Posterior cingulate gyrus (tissue), 11 donors: ENCODE measurements around the gene TSC22D2.

Experiments
- DNase-seq, 10 donors: peaks; one replicate each; pipeline versions ENCODE4 v3.0.0 to v3.0.0-alpha.2; 2020 to 2021; ENCODE audit warnings: mixed read lengths in 3 of 10
- intact Hi-C: fragments of 100-400 bp; cut with DNase I; formaldehyde crosslinking; loops from one replicate; pipeline ENCODE4 v1.15.1; 2023

The TSC22D2 gene

DNA sequence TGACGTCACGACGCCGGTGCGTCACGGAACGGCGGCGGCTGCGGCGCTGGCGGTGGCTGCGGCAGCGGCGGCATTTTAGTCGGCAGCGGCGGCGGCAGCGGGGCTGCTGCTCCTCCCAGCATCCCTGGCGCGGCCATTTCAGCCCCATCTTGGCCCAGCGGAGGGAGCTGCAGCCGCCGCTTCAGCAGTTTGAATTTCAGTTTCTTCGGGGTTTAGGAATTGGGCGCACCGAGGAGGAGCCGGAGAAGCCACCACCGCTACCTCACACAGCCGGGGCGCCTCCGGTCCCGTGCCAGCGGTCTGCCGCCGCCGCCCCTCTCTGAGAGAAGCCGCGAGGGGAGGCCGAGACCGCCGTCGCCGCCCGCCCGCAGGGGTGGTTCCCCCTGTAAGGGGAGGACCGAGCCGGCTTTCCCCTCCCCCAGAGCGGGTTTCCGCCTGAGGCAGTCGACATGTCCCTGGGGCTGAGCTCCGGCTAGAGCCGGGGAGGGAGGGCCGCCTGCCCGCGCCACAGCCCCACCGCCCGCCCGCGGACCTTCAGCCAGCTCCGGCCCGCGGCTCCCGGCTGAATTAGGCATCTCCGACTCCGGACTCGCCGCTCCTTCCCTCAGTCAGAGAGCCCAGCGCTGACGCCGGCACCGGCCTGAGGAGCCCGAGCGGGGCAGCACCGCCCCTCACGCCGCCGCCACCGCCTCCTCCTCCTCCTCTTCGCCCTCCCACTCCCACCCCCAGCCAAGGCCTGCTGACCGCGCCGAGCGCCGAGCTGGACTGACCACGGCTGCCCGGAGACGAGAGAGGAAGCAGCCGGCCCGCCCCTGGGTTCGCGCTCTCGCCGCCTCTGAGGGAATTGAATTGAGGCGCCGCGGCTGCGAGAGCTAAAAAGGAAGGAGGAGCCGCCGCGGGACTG, at the start of gene TSC22D2:
TSS of gene TSC22D2 (plus strand) at position 78 of the 904 bp plus-strand sequence. CDS start 1,053 bp downstream, outside the sequence.
- peak; percentile 94 to 100 (median 97) for DNase-seq
- intact Hi-C loops, result loop anchor here (5.0 kb wide), 1 partner anchor 61 kb away; no protein-coding TSS in a partner anchor

GRCh38 chr3:150359381-150359780, 48.7 kb upstream of the TSC22D2 start:
- intact Hi-C loops, result no loop called here
- no peak for DNase-seq

GRCh38 chr3:150360966-150361365, 47.1 kb upstream of the TSC22D2 start:
- no peak for DNase-seq
- intact Hi-C loops, result no loop called here

DNA sequence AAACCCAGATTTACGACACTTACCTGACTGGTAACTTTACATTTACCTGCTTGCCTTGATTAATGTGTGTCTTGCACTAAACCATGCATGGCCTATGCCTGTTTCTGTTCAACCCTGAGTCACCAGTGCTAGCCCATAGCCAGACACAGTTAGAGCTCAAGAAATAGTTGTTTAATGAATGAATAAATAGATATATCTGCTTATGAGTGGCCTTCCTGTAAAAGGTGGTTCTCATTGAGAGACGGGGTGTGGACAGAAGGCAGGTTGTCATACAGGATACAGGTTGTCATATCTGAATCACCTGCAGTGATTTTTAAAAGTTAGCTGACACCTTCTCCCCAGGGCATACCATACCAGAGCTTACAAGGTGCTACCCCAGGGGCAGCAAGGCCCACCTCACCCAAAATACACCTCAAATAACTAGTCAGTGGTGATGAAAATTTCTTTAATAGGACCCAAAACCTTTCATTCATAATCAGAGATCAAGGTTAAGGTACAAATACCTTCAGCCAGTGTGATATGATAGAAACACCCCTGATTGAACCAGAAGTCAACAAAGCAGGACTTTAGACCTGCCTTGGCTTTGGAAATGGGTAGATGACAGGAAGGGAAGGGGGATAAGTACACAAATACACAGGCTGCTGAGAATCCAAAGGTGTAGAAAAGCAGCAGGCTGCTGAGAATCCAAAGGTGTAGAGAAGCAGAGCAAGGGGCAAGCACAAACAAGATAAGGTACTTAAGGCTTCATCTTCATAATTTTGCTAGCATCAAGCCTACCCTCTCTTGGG, 45.4 kb upstream of the TSC22D2 start:
- no peak for DNase-seq
- intact Hi-C loops, result no loop called here

DNA sequence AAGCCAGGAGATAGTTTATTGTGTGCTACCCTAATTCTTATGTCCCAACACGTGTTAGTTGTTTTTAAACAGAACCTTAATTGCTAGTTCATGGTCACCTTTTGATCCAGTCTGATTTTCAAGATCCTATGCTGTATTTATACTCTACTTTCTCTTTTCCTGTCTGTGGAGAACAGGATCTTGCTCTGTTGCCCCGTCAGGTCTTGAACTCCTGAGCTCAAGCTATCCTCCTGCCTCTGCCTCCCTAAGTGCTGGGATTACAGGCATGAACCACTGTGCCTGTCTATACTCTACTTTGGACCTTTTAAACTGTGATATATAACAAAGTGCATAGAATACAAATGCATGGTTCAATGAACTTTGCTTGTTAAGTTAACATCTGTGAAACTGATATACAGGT, 44.7 kb upstream of the TSC22D2 start:
- DNase-seq, result no peak
- intact Hi-C loops, result no loop called here

- intact Hi-C loops, result no loop called here
- no peak for DNase-seq
Observed at GRCh38 chr3:150365132-150365604, 42.9 kb upstream of the TSC22D2 start.

DNA sequence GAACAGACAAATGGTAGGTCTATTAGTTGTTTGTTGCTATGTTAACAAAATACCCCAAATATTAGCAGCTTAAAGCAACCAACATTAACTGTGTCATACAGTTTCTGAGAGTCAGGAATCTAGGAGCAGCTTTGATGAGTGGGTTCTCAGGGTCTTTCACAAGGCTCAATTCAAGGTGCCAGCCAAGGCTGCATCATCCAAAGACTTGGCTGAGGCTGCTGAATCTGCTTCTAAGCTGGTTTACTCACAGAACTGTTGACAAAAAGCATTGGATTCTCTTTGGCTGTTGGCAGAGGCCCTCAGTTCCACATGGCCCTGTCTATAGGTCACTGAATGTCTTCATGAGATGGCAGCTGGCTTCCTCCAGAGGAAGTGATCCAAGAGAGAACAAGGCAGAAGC, 40.3 kb upstream of the TSC22D2 start:
- intact Hi-C loops, result no loop called here
- DNase-seq, result no peak

- DNase-seq, result peak in 1 of 10 donors; percentile 33
- intact Hi-C loops, result no loop called here
Observed at GRCh38 chr3:150370122-150370602, 37.9 kb upstream of the TSC22D2 start.

GRCh38 chr3:150370999-150371398, 37.1 kb upstream of the TSC22D2 start:
- intact Hi-C loops, result no loop called here
- DNase-seq, result no peak

DNA sequence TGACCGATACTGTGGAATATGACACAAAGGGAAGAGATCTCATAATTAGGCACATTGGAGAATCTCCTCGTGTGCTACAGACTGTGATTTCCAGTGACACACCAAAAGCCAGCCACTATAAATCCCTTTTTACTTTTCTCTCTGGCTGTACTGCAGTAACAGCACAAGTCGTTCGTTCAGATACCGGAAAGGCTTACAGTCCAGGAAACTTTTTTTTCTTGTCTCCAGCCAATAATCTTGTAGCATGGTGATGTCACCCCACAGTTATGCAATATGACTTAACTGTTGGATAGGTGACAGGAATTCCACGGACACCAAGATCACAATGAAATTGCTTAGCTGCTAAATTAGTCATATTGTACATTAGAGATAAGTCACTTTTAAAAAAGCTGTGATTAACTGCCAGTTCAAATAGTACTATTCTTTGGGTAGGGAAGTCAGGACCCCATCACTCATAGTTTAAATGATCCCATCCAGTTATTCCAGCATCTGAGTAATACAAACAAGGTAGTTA, 36.3 kb upstream of the TSC22D2 start:
- intact Hi-C loops, result no loop called here
- no peak for DNase-seq

DNA sequence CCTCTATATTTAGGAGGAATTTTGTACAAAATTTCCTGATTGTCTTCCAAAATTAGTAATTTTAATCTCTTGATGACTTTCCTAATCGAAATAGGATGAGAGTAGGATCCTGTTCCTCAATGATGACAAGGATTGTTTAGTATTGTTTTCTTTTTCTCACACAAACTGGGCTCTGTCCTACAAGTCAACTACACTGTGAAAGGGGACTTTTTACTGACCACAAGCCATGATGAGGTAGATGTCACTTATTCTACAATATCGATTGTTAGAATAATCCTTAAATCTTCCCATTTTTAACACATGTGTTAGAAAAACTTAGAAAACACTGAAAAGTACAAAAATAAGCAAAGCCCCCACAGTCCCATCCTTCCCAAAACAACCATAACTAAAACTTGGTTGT, 35.8 kb upstream of the TSC22D2 start:
- intact Hi-C loops, result no loop called here
- DNase-seq, result no peak

DNA sequence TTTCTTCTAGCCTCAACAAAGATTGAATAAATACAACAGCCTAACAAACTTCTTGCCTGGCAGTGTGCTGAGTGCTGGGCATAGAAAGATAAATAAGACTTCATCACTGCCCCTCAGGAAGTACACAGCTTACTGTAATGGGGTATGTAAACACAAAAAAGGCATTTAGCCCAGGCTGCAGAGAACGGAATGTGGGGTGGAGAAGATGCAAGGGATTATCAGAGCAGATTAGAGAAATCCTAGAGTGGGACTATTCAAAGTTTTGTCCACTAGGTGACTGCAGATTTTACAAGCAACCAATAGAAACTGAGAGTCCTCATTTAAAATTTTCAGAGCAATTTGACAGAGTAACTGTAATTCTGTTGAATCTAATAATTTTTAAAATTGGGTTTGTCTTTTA, 35.4 kb upstream of the TSC22D2 start:
- no peak for DNase-seq
- intact Hi-C loops, result no loop called here

GRCh38 chr3:150373234-150373875, 34.7 kb upstream of the TSC22D2 start:
- intact Hi-C loops, result no loop called here
- no peak for DNase-seq

DNA sequence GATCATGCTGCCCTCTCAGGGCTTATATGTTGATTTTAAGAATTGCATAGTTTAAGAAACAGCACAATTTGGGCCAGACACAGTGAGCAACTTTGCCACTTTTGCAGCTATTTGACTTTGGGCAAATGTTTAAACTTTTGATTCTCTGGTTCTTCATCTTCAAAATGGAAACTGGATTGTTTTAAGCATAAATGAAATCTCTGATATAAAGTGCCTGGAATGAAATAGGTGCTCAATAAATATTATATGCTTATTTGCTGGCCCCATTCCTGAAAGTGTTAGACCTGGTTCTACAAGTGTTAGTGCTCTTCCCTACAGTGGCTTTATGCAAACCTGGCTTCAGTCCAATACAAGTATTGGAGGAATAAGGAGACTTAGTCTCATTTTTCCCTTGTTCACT, 33.1 kb upstream of the TSC22D2 start:
- no peak for DNase-seq
- intact Hi-C loops, result no loop called here

GRCh38 chr3:150376001-150376848, 31.9 kb upstream of the TSC22D2 start:
- DNase-seq, result no peak
- intact Hi-C loops, result no loop called here

DNA sequence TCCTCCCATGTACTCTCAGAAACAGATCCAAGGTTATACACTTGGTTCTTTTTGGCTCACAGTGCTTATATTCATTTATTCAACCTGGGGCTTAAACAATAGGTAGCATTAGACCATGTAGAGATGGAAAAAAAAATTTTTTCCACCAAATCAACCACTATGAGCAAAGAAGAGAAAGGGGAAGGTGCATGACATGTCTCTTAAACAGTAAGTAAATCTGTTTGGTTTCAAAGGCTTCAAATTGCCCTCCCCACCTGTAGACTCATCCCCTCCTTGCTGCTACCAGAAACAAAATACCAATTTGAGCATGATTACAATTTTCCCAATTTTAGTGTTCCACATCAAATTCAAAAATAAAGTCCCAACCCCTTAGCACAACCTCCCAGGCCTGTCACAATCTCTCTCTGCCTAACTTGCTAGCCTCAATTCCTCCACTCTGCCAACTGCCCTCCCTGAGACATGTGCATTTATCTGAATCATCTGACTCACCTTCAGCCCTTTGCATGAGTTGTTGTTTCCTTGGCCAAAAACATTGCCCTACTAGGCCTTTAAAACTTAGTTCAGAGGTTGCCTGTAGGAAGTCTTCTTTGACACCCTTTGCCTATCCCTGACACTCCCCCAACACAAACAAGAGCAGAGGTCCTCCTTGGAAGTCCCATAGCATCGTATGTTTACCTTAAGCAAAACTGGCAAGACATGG, 30.3 kb upstream of the TSC22D2 start:
- intact Hi-C loops, result no loop called here

DNA sequence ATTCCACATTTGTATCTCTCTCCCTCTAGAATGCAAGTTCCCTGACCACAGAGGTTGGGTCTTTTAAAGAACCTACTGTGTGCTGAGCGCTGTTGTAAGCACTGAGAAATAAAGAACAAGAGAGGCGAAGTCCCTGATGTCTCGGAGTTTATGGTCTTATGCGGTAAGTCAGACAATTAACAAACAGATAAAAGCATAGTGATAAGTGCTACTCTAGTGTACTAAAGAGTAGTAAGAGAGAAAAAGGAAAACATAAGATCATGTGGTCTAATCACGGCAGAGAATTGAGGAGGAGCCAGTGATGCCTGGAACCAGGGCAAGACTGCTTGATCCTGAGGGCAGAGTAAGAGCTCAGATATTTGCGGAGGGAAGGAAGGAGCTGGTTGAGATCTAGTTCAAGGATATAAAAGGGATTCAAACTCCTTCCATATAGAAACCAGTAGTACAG, 29.8 kb upstream of the TSC22D2 start:
- intact Hi-C loops, result no loop called here
- no peak for DNase-seq

More for the DNA sequence above, 30.3 kb upstream of the TSC22D2 start:
- DNase-seq, result no peak

GRCh38 chr3:150379469-150379868, 28.6 kb upstream of the TSC22D2 start:
- intact Hi-C loops, result no loop called here
- no peak for DNase-seq
